ENCODE results near the gene BLM. TPM values are rescaled to one million over a fixed set of nuclear protein-coding genes. Genes with fewer than 3 reads are reported as not detected.
"Not testable (repeated sequence)": the region's sequence is repeated elsewhere in the genome, so short reads cannot be mapped to it uniquely, and the experiment has no call there.

Gene BLM
- 1 to 10 TPM; 1.3 to 3.4 (median 2.0) TPM for total RNA-seq

DNA sequence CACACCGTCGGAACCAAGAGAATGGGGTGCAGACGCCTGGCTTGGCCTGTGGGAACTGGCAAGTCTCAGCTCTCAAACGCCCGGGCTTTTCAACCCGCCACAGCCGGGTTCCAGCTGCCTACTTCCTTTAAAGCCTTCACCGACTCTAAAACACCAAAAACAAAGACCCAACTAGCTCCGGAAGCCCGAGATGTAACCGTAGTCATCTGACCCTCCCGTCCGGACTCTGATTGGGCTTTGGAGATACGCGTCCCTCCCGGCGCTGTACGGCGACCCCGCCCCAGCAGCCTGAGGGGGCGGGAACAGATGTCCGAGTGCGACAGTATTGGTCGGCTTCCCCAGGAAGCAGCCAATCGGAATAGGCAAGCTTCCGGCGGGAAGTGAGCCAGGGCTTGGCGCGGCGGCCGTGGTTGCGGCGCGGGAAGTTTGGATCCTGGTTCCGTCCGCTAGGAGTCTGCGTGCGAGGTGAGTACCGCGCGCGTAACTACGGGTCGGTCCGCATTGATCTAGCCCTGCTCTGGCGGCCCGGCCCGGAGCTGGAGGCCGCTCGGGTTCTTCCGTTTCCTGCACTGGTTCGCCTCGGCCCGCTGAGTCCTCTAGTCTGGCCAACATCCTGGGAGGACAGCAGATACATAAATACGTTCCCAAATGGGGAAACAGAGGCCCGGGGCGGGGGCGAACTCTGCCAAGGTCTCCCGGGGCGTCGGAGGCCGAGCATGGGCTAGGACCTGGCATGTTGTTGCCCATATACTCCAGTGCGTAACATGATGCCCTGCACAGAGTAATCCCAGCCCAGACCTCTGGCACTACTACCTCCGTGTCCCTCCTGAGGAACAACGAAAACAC, at the start of gene BLM:
Gene BLM (plus strand): TSS at position 371 of the 846 bp plus-strand sequence. CDS start 30,047 bp downstream, outside the sequence.
- no peaks in the 10 kb centered on the region for H3K36me3 ChIP-seq
- H3K27me3 ChIP-seq = no peaks in the 10 kb centered on the region
- DNase-seq = peak; percentile 86
- 0% methylated on average over 19 to 48 of the region's 65 CpGs for WGBS, 2 donors
- intact Hi-C loops (cut with DNase I) = loop anchor here (10.0 kb wide), 1 partner anchor 168 kb away; the partner anchor contains the start of gene FES
- no peaks in the 10 kb centered on the region for H3K9me3 ChIP-seq
- H3K4me1 ChIP-seq = peaks cover 4 to 20% (median 7%) of the 10 kb centered on the region in 3 donors
- H3K4me3 ChIP-seq = peak within 1 kb of the TSS; percentile 50 to 72 (median 68)
- H3K27ac ChIP-seq = peak within 1 kb of the TSS; percentile 86 to 97 (median 92)
- TF ChIP-seq POLR2A (IDR thresholded peaks at IDR 0.05) = peak in 2 of 4 donors; percentile 70 to 78
- TF ChIP-seq, protein P1, sequence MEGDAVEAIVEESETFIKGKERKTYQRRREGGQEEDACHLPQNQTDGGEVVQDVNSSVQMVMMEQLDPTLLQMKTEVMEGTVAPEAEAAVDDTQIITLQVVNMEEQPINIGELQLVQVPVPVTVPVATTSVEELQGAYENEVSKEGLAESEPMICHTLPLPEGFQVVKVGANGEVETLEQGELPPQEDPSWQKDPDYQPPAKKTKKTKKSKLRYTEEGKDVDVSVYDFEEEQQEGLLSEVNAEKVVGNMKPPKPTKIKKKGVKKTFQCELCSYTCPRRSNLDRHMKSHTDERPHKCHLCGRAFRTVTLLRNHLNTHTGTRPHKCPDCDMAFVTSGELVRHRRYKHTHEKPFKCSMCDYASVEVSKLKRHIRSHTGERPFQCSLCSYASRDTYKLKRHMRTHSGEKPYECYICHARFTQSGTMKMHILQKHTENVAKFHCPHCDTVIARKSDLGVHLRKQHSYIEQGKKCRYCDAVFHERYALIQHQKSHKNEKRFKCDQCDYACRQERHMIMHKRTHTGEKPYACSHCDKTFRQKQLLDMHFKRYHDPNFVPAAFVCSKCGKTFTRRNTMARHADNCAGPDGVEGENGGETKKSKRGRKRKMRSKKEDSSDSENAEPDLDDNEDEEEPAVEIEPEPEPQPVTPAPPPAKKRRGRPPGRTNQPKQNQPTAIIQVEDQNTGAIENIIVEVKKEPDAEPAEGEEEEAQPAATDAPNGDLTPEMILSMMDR (IDR thresholded peaks at IDR 0.05) = peak in 5 of 6 experiments; percentile 24 to 66 (median 37)

DNA sequence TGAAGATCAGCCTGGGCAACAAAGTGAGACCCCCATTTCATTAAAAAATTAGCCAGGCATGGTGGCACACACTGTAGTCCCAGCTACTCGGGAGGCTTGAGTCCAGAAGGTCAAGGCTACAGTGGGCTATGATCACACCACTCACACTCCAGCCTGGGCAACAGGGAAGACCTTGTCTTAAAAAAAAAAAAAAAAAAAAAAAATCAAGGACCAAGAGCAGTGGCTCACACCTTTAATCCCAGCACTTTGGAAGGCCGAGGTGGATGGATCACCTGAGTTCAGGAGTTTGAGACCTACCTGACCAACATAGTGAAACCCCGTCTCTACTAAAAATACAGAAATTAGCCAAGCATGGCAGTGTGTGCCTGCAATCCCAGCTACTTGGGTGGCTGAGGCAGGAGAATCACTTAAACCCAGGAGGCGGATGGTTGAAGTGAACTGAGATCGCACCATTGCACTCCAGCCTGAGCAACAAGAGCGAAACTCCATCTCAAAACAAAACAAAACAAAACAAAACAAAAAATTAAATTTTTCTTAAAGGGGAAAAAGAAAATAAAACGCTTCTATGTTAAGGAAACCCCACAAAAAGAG, 49.3 kb upstream of the BLM start:
- H3K27ac ChIP-seq; H3K36me3 ChIP-seq; DNase-seq; H3K4me3 ChIP-seq; H3K27me3 ChIP-seq; intact Hi-C loops (cut with DNase I); H3K9me3 ChIP-seq: not testable (repeated sequence)
- H3K4me1 ChIP-seq = peaks cover 0 to 28% (median 0%) of the 10 kb centered on the region in 3 donors
- 73 to 83% methylated on average over 6 to 7 of the region's 7 CpGs for WGBS, 2 donors

- H3K36me3 ChIP-seq; DNase-seq; intact Hi-C loops (cut with DNase I); H3K4me3 ChIP-seq; H3K27ac ChIP-seq; H3K27me3 ChIP-seq; H3K9me3 ChIP-seq: not testable (repeated sequence)
- peaks cover 0 to 16% (median 0%) of the 10 kb centered on the region in 3 donors for H3K4me1 ChIP-seq
- 90 to 96% methylated on average over 3 to 7 of the region's 8 CpGs for WGBS, 2 donors
Observed at GRCh38 chr15:90670631-90671030, 46.5 kb upstream of the BLM start.

DNA sequence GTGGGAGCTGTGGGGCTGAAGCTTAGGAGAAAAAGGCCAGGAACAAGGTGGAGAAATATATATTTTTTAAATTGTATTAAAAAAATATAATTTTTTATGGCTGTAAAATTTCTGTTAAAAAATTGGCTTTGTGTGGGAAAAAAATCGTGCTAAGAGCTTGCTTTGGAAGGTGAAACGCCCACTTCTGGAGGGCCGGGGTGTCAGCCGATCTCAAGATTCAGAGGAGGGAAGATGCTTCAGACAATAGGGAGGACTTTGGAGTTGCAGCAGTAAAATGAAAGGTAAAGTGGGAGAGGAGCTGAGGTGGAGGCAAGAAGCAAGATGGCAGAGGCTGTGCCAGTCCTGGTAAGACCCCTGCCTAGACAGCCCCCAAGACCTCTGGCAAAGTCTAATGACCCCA, 45.9 kb upstream of the BLM start:
- DNase-seq = no peak

DNA sequence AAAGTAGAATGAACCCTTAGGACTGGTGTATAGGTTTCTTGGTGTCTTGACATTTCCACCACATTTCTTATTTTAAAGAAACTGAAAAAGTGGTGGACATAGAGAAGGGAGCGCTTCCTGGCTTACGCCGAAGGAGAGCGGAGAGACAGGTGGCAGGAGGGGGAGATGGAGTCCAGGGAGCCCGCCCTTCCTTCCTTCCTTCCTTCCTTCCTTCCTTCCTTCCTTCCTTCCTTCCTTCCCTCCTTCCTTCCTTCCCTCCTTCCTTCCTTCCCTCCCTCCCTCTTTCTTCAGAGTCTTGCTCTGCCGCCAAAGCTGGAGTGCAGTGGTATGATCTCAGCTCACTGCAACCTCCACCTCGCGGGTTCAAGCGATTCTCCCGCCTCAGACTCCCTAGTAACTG, 43.8 kb upstream of the BLM start:
- H3K36me3 ChIP-seq; H3K4me1 ChIP-seq; H3K4me3 ChIP-seq; intact Hi-C loops (cut with DNase I); H3K27ac ChIP-seq; H3K9me3 ChIP-seq; DNase-seq; H3K27me3 ChIP-seq: not testable (repeated sequence)
- 86 to 88% methylated on average over 6 to 9 of the region's 10 CpGs for WGBS, 2 donors

More for the DNA sequence above, 45.9 kb upstream of the BLM start:
- TF ChIP-seq POLR2A (IDR thresholded peaks at IDR 0.05) = no peak
- TF ChIP-seq, protein P1 (IDR thresholded peaks at IDR 0.05) = no peak
- 86 to 91% methylated on average over 4 of the region's 4 CpGs for WGBS, 2 donors
- Histone ChIP-seq H3K36me3 (no peaks in the 10 kb centered on the region), H3K4me1 (peaks cover 0 to 10% (median 0%) of the 10 kb centered on the region in 3 donors), H3K9me3 (no peaks in the 10 kb centered on the region), H3K4me3 (no peak overlapping the region), H3K27ac (no peak overlapping the region), H3K27me3 (no peaks in the 10 kb centered on the region)
- intact Hi-C loops (cut with DNase I) = no loop called here

DNA sequence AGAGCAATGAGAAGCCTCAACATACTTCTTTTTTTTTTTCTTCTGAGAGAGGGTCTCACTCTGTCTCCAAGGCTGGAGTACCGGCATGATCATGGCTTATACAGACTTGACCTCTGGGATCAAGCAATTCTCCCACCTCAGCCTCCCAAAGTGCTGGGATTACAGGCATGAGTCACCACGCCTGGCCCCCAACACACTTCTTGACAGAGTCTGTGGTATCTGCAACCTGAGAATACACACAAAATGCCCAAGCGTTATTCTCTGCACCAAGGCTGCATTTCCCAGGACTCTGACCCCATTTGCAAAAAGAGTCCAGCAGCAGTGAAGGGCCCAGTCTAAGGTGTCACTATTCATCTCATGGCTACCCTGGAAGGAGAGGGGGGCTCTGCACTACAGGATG, 42.7 kb upstream of the BLM start:
- DNase-seq = no peak
- TF ChIP-seq POLR2A (IDR thresholded peaks at IDR 0.05) = no peak
- TF ChIP-seq, protein P1 (IDR thresholded peaks at IDR 0.05) = no peak
- no peaks in the 10 kb centered on the region for H3K36me3 ChIP-seq
- 81 to 86% methylated on average over 3 of the region's 3 CpGs for WGBS, 2 donors
- no peaks in the 10 kb centered on the region for H3K9me3 ChIP-seq
- no peak overlapping the region for H3K27ac ChIP-seq
- H3K4me3 ChIP-seq = no peak overlapping the region
- H3K27me3 ChIP-seq = no peaks in the 10 kb centered on the region
- H3K4me1 ChIP-seq = no peaks in the 10 kb centered on the region
- intact Hi-C loops (cut with DNase I) = no loop called here
